Fibroblast of mammary gland (primary cell): ENCODE data around the gene B4GALNT1.

ENCODE experiments used
- DNase-seq: peaks from one replicate; pipeline ENCODE4 v3.0.0-alpha.2; 2010; ENCODE audit warnings: low read depth
- H3K4me3 ChIP-seq: 2 replicates; pipeline ENCODE4 v1.5.1; 2011; ENCODE audit warnings: low read depth, mild to moderate bottlenecking, low read length, moderate library complexity; ENCODE audit not compliant: control insufficient read depth
- TF ChIP-seq, protein P1 (sequence below): conservative IDR thresholded peaks from 2 replicates; pipeline ENCODE4 v1.5.1; 2011; ENCODE audit warnings: low read depth, low read length, inconsistent platforms; ENCODE audit not compliant: control insufficient read depth, insufficient read depth

B4GALNT1 gene

DNA sequence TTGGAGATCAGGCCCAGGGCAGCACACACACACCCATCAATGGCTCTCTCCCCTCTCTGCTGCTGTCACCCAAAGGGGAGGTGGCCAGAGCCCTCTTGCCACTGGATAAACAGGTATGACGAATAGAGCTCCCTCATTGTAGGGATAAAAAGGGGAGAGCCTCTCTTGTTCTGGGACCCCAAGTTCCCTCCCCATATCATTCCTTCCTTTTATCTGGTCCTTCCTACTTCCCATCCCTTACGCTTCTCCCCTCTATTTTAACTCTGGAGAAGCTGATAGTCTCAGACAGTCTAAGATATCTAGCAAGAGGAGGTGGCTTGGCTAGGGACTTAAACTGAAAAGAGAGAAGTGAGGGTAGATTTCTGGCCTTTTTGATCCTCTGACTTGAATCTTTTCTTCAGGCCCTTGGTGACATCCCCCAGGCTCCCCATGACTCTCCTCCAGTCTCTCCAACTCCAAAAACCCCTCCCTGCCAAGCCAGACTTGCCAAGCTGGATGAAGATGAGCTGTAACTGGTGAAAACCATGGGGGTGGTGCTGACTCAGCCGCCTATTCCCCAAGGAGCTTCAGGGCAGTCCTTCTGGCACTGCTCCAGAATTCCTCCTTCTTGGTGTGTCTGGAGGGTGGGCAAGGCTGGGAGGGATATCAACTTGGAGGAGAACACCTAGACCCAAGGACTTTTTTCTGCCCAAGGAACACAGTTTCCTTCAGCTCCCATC, 16.5 kb downstream of the B4GALNT1 start:
- peak; percentile 88 for DNase-seq
- TF ChIP-seq, protein P1, sequence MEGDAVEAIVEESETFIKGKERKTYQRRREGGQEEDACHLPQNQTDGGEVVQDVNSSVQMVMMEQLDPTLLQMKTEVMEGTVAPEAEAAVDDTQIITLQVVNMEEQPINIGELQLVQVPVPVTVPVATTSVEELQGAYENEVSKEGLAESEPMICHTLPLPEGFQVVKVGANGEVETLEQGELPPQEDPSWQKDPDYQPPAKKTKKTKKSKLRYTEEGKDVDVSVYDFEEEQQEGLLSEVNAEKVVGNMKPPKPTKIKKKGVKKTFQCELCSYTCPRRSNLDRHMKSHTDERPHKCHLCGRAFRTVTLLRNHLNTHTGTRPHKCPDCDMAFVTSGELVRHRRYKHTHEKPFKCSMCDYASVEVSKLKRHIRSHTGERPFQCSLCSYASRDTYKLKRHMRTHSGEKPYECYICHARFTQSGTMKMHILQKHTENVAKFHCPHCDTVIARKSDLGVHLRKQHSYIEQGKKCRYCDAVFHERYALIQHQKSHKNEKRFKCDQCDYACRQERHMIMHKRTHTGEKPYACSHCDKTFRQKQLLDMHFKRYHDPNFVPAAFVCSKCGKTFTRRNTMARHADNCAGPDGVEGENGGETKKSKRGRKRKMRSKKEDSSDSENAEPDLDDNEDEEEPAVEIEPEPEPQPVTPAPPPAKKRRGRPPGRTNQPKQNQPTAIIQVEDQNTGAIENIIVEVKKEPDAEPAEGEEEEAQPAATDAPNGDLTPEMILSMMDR: no peak
- no peak overlapping the region for H3K4me3 ChIP-seq

DNA sequence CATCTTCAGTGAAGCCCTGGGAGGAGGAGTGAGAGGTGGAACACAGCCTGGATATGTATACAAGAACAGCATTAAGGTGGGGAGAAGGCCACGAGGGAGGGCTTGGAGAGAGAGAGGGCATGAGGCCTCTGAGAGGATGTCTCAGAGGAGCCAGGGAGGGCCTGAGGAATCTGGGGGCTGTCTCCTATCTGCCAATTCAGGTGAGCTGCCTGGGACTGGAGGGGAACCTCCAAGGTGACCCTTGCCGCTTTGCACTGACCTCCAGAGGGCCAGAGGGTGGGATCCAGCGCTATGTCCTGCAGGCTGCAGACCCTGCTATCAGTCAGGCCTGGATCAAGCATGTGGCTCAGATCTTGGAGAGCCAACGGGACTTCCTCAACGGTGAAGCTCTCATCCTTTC, 17.4 kb downstream of the B4GALNT1 start:
- DNase-seq: no peak
- TF ChIP-seq, protein P1: no peak
- no peak overlapping the region for H3K4me3 ChIP-seq

DNA sequence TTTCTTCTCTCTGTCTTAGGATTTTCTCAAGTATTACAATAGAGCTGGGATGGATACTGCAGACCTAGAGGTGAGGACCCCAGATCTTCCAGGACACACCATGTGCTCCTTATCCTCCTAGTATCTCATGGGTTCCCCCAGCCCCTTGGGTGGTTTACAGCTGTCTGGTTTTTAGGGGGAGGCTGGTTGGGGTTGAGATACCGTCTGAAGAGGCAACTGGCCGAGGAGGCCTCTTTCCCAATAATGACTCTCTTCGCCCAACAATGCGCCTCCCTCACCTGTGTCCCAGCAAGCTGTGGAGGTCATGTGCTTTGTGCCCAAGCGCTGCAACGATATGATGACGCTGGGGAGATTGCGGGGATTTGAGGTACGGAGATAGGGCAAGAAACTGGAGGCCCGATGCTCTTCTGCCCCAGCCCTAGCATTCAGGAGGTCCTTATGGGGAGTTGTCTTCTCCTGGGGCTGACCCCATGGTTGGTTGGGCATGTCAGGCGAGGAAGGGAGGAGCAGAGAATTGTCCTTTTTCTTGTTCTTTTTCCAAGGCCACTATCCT, 18.0 kb downstream of the B4GALNT1 start:
- no peak for DNase-seq
- H3K4me3 ChIP-seq: no peak overlapping the region
- TF ChIP-seq, protein P1: no peak

- no peak overlapping the region for H3K4me3 ChIP-seq
- TF ChIP-seq, protein P1: no peak
- DNase-seq: peak; percentile 47
Measured at GRCh38 chr12:57614178-57614947, 18.6 kb downstream of the B4GALNT1 start.

GRCh38 chr12:57613427-57614109, 19.4 kb downstream of the B4GALNT1 start:
- H3K4me3 ChIP-seq: no peak overlapping the region
- no peak for DNase-seq
- TF ChIP-seq, protein P1: no peak

DNA sequence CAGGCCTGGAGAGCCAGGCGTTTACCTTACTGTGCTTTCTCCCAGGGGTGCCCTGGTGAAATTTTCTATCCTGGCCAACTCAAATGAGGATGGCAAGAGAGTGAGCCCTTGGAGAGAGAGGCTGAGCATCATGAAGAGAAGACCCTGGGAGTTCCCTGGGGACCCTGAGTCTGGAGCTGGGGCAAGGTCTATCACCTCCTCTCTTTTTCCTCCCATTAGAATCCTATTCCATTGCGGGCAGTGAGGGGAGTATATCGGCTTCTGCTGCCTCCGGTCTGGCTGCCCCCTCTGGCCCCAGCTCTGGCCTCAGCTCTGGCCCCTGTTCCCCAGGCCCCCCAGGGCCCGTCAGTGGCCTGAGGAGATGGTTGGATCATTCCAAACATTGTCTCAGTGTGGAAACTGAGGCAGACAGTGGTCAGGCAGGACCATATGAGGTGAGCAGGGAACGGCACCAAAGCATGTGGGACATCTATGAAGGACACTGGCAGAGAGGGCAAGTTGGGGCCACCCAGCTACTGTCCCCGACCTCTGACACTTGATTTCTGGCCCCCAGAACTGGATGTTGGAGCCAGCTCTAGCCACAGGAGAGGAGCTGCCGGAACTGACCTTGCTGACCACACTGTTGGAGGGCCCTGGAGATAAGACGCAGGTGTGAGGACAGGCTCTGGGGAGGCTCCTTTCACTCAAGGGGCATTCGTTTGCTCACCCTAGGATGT, 20.1 kb downstream of the B4GALNT1 start:
- TF ChIP-seq, protein P1: no peak
- no peak for DNase-seq
- H3K4me3 ChIP-seq: no peak overlapping the region
